Panc1 (cell line): ENCODE results near the gene SLC1A2. TPM values are rescaled to one million over a fixed set of nuclear protein-coding genes. Genes with fewer than 3 reads are reported as not detected.
"Not testable (repeated sequence)": the region's sequence is repeated elsewhere in the genome, so short reads cannot be mapped to it uniquely, and the experiment has no call there.

Experiments
- ATAC-seq: fragments of 200-7000 bp; cut with Tn5 transposase; 2 replicates; pipeline ENCODE4 v1.9.1; 2020; ENCODE audit warnings: mild to moderate bottlenecking, moderate library complexity
- BruUV-seq: library from RNA; stranded (reverse); fragments of 400-500 nt; replicated peaks from 2 replicates; lab custom pipeline; 2021; lab: Mats Ljungman, UMichigan
- CTCF ChIA-PET: fragments of 300-600 bp; sonication (Branson Sonifier 250); formaldehyde crosslinking; loops from one replicate; lab custom pipeline; 2022; ENCODE audit warnings: antibody characterized with exemption; lab: Charles Lee
- POLR2A ChIA-PET: fragments of 300-600 bp; sonication (Branson Sonifier 250); formaldehyde crosslinking; loops from one replicate; lab custom pipeline; 2022; ENCODE audit warnings: antibody characterized with exemption; lab: Charles Lee
- DNase-seq: peaks from one replicate; pipeline ENCODE4 v3.0.0-alpha.2; 2010; ENCODE audit warnings: low read depth, low spot score
- H3K27ac ChIP-seq: 2 replicates; pipeline ENCODE4 v1.5.1; 2011; ENCODE audit warnings: mild to moderate bottlenecking, low read length, inconsistent platforms
- H3K27me3 ChIP-seq: fragments of 200-500 bp; sonication (Bioruptor generic); 2 replicates; pipeline ENCODE4 v1.6.0; 2014; ENCODE audit warnings: low read length, inconsistent platforms; ENCODE audit not compliant: control insufficient read depth, insufficient read depth
- H3K36me3 ChIP-seq: fragments of 200-500 bp; sonication (Bioruptor generic); 2 replicates; pipeline ENCODE4 v1.5.1; 2014; ENCODE audit warnings: inconsistent platforms, mild to moderate bottlenecking, low read length, moderate library complexity; ENCODE audit not compliant: control insufficient read depth, insufficient read depth
- H3K4me1 ChIP-seq: 2 replicates; pipeline ENCODE4 v1.5.1; 2011; ENCODE audit warnings: inconsistent platforms, mild to moderate bottlenecking, low read length, moderate library complexity; ENCODE audit not compliant: control insufficient read depth, insufficient read depth
- H3K4me3 ChIP-seq, 2 experiments: 2 replicates each; pipeline ENCODE4 v1.5.1; 2011 to 2012; ENCODE audit warnings: low read depth in 2 of 2, low read length in 2 of 2, mild to moderate bottlenecking in 2 of 2, inconsistent platforms in 1 of 2, moderate library complexity in 1 of 2
- H3K9me3 ChIP-seq: fragments of 200-500 bp; sonication (Bioruptor generic); 2 replicates; pipeline ENCODE4 v1.5.1; 2014; ENCODE audit warnings: low read depth, mild to moderate bottlenecking, inconsistent platforms, low read length, moderate library complexity; ENCODE audit not compliant: control insufficient read depth, insufficient read depth
- POLR2AphosphoS5 ChIP-seq: IDR thresholded peaks from 2 replicates; pipeline ENCODE4 v1.6.1; 2012; ENCODE audit warnings: mild to moderate bottlenecking, low read depth, low read length, moderate library complexity
- REST ChIP-seq, 2 experiments: IDR thresholded peaks; 2 replicates each; pipeline ENCODE4 v1.6.1; 2011 to 2012; ENCODE audit warnings: low read depth in 2 of 2, control low read depth in 1 of 2, low read length in 1 of 2, mild to moderate bottlenecking in 1 of 2, moderate library complexity in 1 of 2; ENCODE audit not compliant: insufficient read depth in 1 of 2
- SIN3A ChIP-seq: IDR thresholded peaks from 2 replicates; pipeline ENCODE4 v1.6.1; 2012; ENCODE audit warnings: low read depth, mild to moderate bottlenecking, low read length, moderate library complexity, borderline replicate concordance; ENCODE audit not compliant: insufficient read depth
- TCF7L2 ChIP-seq: IDR thresholded peaks from 2 replicates; pipeline ENCODE4 v1.6.1; 2011; ENCODE audit warnings: mild to moderate bottlenecking, low read depth, low read length, inconsistent platforms
- in situ Hi-C: cut with HindIII; loops from 2 replicates; pipeline ENCODE4 v1.10.0; 2016; ENCODE audit warnings: low sequenced_read_pairs, low pct_unique_long_range_greater_than_20kb
- intact Hi-C: fragments of 100-400 bp; cut with micrococcal nuclease; formaldehyde crosslinking; loops from one replicate; pipeline ENCODE4 v1.10.0; 2022; ENCODE audit not compliant: unreplicated experiment
- total RNA-seq: library from RNA; stranded (reverse); gene quantifications from one replicate; pipeline ENCODE4 v1.2.1, GENCODE V29; 2021; ENCODE audit not compliant: unreplicated experiment
- TF ChIP-seq, protein P1 (sequence below): fragments of 450-650 bp; IDR thresholded peaks from 2 replicates; pipeline ENCODE4 v1.5.1; 2017; ENCODE audit warnings: mild to moderate bottlenecking

Gene SLC1A2
- total RNA-seq, 1 experiment from 2014 or later: 0.21 TPM

- intact Hi-C loops (no loop called here), in situ Hi-C loops (no loop called here)
- DNase-seq: no peak
- ATAC-seq: peak; percentile 13; the same call in 1 of the 2 replicates
- BruUV-seq: no TSS peak
- TF ChIP-seq TCF7L2 (no peak), SIN3A (no peak), POLR2AphosphoS5 (peak; percentile 63; the same call in 1 of the 2 replicates)
- Histone ChIP-seq H3K27me3 (no peaks in the 10 kb centered on the region), H3K36me3 (peaks cover 36% of the 10 kb centered on the region), H3K4me3 (no peak overlapping the region), H3K9me3 (no peaks in the 10 kb centered on the region), H3K27ac (peak overlapping the region; percentile 65), H3K4me1 (peaks cover 86% of the 10 kb centered on the region)
- ChIA-PET CTCF (interaction anchor here (0.6 kb wide), 1 partner anchor 78 kb away, joined by 3 read pairs; no protein-coding TSS in a partner anchor), POLR2A (no interaction called here)
Measured at GRCh38 chr11:35227576-35228327, 191.6 kb downstream of the SLC1A2 start.

GRCh38 chr11:35226756-35227155, 192.6 kb downstream of the SLC1A2 start:
- H3K4me1 ChIP-seq: peaks cover 90% of the 10 kb centered on the region
- intact Hi-C loops, BruUV-seq, POLR2A ChIA-PET, in situ Hi-C loops, H3K4me3 ChIP-seq, DNase-seq, H3K9me3 ChIP-seq, CTCF ChIA-PET, ATAC-seq, H3K27me3 ChIP-seq: not testable (repeated sequence)
- H3K36me3 ChIP-seq: peaks cover 43% of the 10 kb centered on the region
- H3K27ac ChIP-seq: peak overlapping the region; percentile 65

DNA sequence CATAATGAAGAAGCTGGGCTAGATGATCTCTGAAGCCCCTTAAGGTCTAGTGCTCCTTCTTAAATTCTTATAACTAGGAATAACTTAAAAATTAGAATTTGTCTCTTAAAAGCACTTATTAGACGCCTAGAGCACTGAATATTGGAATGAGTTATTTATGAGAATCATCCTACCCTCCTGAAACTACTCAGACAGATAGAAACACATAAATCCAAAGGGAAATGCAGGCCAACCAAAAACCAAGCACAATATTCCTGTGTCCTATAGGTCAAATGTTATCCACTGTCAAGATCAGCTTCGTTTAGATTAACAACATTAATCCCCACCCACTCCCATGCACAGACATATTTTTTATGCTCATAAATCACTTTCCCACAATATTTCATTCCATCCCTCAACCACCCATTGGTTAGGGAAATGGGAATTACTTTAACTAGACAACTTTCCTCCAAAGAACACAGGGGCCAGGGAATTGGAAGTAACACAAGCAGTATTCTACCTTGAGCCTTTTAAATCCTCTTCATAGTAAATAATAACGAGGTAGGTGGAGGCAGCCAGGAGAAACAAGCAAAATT, 193.3 kb downstream of the SLC1A2 start:
- H3K4me3 ChIP-seq: no peak overlapping the region
- TF ChIP-seq POLR2AphosphoS5 (peak; percentile 77; the same call in 1 of the 2 replicates), SIN3A (no peak)
- H3K36me3 ChIP-seq: peaks cover 44% of the 10 kb centered on the region
- ATAC-seq: no peak
- no peaks in the 10 kb centered on the region for H3K9me3 ChIP-seq
- H3K27me3 ChIP-seq: no peaks in the 10 kb centered on the region
- no peak for DNase-seq
- peak overlapping the region; percentile 56 for H3K27ac ChIP-seq
- intact Hi-C loops (no loop called here), in situ Hi-C loops (no loop called here)
- ChIA-PET CTCF (no interaction called here), POLR2A (no interaction called here)
- H3K4me1 ChIP-seq: peaks cover 90% of the 10 kb centered on the region
- no TSS peak for BruUV-seq

- H3K27ac ChIP-seq: peak overlapping the region; percentile 20; the same call in 1 of the 2 replicates
- H3K36me3 ChIP-seq: peaks cover 52% of the 10 kb centered on the region
Measured at GRCh38 chr11:35223991-35224390, 195.4 kb downstream of the SLC1A2 start.

More at GRCh38 chr11:35223991-35224390, 195.4 kb downstream of the SLC1A2 start:
- POLR2A ChIA-PET: no interaction called here
- CTCF ChIA-PET: no interaction called here
- in situ Hi-C loops (no loop called here), intact Hi-C loops (loop anchor here (5.0 kb wide), 1 partner anchor 168 kb away; no protein-coding TSS in a partner anchor)
- BruUV-seq: no TSS peak
- ATAC-seq (no peak), DNase-seq (no peak)
- no peaks in the 10 kb centered on the region for H3K27me3 ChIP-seq
- no peak overlapping the region for H3K4me3 ChIP-seq
- no peaks in the 10 kb centered on the region for H3K9me3 ChIP-seq
- peaks cover 87% of the 10 kb centered on the region for H3K4me1 ChIP-seq
- TF ChIP-seq, protein P1, sequence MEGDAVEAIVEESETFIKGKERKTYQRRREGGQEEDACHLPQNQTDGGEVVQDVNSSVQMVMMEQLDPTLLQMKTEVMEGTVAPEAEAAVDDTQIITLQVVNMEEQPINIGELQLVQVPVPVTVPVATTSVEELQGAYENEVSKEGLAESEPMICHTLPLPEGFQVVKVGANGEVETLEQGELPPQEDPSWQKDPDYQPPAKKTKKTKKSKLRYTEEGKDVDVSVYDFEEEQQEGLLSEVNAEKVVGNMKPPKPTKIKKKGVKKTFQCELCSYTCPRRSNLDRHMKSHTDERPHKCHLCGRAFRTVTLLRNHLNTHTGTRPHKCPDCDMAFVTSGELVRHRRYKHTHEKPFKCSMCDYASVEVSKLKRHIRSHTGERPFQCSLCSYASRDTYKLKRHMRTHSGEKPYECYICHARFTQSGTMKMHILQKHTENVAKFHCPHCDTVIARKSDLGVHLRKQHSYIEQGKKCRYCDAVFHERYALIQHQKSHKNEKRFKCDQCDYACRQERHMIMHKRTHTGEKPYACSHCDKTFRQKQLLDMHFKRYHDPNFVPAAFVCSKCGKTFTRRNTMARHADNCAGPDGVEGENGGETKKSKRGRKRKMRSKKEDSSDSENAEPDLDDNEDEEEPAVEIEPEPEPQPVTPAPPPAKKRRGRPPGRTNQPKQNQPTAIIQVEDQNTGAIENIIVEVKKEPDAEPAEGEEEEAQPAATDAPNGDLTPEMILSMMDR: no peak
- no peak; the same call in 1 of the 2 replicates for TF ChIP-seq POLR2AphosphoS5
- TF ChIP-seq REST (IDR thresholded peaks at IDR 0.05; ENCODE audit: insufficient read depth in 1 of 2, low read depth in 2 of 2, low read length in 1 of 2): no peak
- TF ChIP-seq SIN3A: no peak
- no peak for TF ChIP-seq TCF7L2
